Hypothalamus (tissue), 51 donors: ENCODE measurements around the gene NAV1.
"Not testable (repeated sequence)": the region's sequence is repeated elsewhere in the genome, so short reads cannot be mapped to it uniquely, and the experiment has no call there.

Experiments
- DNase-seq, 51 donors: peaks; one replicate each; lab custom pipeline; 2025; lab: John Stamatoyannopoulos, UW

The NAV1 gene

GRCh38 chr1:201538612-201539551 is at the start of gene NAV1:
TSS of gene NAV1 (plus strand) at chr1:201539127. CDS start at chr1:201622885, 83,758 bp downstream.
- DNase-seq, result peak in 45 of 51 donors; percentile 25 to 83 (median 62)

GRCh38 chr1:201489643-201490261 is 49.2 kb upstream of the NAV1 start:
- DNase-seq, result no peak

- DNase-seq, result no peak
These were observed 48.2 kb upstream of the NAV1 start for GRCh38 chr1:201490708-201491131.

- DNase-seq, result no peak
These were observed 46.9 kb upstream of the NAV1 start for GRCh38 chr1:201491896-201492511.

GRCh38 chr1:201493026-201493656 is 45.8 kb upstream of the NAV1 start:
- DNase-seq, result not testable (repeated sequence)

GRCh38 chr1:201493757-201494617 is 44.9 kb upstream of the NAV1 start:
- DNase-seq, result peak in 1 of 51 donors; percentile 16

GRCh38 chr1:201495551-201496295 is 43.2 kb upstream of the NAV1 start:
- peak in 45 of 51 donors; percentile 31 to 96 (median 80) for DNase-seq

GRCh38 chr1:201496296-201496690 is 42.6 kb upstream of the NAV1 start:
- DNase-seq, result peak in 1 of 51 donors; percentile 55

- DNase-seq, result no peak
These were observed 40.9 kb upstream of the NAV1 start for GRCh38 chr1:201497935-201498509.

GRCh38 chr1:201498621-201499020 is 40.3 kb upstream of the NAV1 start:
- no peak for DNase-seq

GRCh38 chr1:201499191-201499590 is 39.7 kb upstream of the NAV1 start:
- no peak for DNase-seq

- DNase-seq, result peak in 45 of 51 donors; percentile 12 to 95 (median 78)
These were observed 38.9 kb upstream of the NAV1 start for GRCh38 chr1:201499795-201500669.

GRCh38 chr1:201500670-201501120 is 38.2 kb upstream of the NAV1 start:
- DNase-seq, result peak in 20 of 51 donors; percentile 43 to 90 (median 76)

GRCh38 chr1:201501144-201501543 is 37.8 kb upstream of the NAV1 start:
- no peak for DNase-seq

GRCh38 chr1:201501812-201502510 is 37.0 kb upstream of the NAV1 start:
- no peak for DNase-seq

- peak in 1 of 51 donors; percentile 19 for DNase-seq
These were observed 36.4 kb upstream of the NAV1 start for GRCh38 chr1:201502511-201502857.
